GM20431 (cell line): ENCODE measurements around the gene MED17.
"Not testable (repeated sequence)": the region's sequence is repeated elsewhere in the genome, so short reads cannot be mapped to it uniquely, and the experiment has no call there.

Source experiments
- in situ Hi-C: fragments of 300-500 bp; cut with MseI, MboI; formaldehyde crosslinking; loops from one replicate; pipeline ENCODE4 v1.15.0; 2020; ENCODE audit warnings: low sequenced_read_pairs; ENCODE audit not compliant: unreplicated experiment

MED17 gene

DNA sequence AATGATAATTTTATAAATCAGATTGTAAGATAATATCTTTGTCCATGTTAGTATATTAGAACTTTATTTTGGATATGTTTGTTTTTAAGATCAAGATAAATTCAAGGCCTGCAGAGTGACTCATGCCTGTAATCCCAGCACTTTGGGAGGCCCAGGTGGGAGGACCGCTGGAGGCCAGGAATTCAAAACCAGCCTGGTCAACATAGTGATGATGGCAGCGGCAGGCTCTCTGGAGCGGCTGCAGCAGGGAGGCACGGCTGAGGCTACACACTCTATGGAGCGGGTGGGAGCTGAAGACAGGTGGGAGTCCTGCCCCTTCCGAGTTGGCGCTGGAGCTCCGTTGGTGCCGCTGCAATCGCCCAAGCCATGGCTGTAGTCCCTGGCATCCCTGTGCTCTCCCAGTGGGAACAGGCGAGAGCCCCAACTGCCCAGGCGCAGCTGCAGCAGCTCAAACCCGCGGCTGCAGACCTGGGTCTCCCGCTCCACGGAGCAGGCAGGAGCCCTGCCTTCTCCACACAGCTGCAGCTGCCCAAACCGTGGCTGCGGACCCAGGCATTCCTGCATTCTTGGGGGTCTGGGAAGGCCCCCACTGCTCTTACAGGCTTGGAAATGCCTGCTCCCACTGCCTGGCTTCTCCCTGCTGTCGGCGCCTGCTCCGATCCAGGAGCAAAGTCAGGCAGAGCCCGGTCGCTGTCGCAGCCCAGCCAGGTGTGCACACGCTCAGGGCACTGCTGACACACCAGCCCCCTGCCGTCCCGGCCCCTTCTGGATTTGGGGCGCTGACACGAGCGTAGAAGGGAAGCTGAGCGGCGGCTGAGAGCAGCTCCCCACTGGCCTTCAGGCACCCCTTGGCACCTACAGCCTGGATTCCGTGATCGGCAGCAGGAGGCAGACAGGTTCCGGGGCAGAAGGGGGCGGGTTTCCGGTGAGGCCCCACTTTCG, 25.9 kb upstream of the MED17 start:
- in situ Hi-C loops = no loop called here

DNA sequence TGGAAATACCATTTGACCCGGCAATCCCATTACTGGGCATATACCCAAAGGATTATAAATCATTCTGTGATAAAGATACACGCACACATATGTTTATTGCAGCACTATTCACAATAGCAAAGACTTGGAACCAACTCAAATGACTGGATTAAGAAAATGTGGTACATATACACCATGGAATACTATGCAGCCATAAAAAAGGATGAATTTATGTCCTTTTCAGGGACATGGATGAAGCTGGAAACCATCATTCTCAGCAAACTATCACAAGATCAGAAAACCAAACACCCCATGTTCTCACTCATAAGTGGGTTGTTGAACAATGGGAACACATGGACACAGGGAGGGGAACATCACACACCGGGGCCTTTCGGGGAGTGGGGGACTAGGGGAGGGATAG, 25.0 kb upstream of the MED17 start:
- in situ Hi-C loops = not testable (repeated sequence)

DNA sequence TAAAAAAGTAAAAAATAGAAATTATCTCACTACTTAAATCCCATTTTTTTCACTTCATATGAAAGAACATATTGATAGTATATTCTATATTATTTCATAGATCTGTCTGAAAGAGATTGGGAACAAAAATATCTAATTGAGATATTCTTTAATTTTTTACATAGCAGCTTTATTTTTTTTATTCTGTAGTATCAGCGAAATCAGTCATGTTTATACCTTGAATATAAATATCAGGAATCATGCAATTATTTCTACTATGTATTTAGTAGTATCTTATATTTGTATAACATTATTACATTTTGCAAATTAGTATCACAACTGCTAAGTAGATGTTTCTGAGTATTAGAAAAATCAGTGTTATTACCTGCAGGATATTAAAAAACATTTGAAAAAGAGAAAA, 22.2 kb upstream of the MED17 start:
- in situ Hi-C loops = no loop called here

DNA sequence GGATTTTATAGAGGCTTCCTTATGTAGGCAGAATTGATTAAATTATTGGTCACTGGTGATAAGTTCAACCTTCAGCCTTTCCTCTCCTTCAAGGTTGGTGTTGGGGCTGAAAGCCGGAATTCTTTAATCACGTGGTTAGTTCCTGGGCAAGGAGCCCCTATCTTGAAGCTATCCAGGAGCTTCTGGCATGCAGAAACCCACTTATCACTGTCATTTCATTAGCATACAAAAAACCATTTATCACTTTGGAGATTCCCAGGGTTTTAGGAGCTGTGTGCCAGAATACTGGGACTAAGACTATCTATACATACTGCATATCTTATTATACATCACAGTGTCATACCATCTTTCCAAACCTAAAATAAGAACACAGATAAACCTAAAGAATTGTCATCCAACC, 18.5 kb upstream of the MED17 start:
- in situ Hi-C loops = no loop called here

DNA sequence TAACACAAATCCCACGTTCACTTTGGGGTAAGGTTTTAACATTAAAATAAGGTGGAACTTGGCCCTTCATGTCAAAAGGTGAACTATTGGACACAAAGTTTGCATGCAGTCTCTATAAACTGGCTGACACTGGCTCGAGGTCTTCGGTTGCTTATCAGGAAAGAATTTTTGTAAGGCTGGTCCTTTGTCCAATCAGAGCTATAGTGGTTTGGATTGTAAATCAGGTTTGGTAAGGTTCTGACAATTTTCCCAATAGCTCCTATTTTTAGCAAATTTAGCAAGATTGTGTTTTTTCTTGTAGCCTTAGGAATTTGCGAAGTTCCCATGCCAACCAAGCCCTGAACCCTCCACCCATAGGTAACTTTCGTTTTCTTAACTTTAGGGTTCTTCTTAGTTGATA, 17.6 kb upstream of the MED17 start:
- in situ Hi-C loops = no loop called here

DNA sequence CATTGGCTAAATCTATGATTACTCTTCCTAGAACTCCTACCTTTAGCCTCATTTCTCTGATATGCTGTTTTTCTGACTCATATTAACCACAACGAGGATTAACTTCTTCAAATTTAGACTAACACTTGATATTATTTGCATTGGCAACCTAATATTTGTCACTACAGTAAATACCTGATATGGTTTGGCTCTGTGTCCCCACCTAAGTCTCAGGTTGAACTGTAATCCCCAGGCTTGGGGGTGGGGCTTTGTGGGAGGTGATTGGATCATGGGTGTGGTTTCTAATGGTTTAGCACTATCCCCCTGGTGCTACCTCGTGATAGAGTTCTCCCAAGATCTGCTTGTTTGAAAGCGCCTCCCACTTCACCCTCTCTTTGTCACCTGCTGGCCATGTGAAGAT, 17.1 kb upstream of the MED17 start:
- in situ Hi-C loops = no loop called here

DNA sequence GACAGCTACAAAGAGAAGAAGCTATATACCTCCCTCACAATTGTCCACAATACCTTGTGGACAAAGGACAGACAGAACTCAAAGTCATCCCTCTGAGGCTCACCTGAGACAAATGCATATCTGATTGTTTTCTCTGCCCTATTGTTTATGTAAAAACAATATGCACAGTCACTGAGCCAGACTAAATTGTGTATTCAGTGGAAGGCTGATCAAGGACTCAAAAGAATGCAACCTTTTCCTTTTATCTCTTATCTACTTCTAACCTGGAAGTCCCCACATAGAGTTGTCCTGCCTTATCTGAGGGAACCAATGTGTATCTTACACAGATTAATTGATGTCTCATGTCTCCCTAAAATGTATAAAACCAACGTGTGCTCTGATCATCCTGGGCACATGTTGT, 13.9 kb upstream of the MED17 start:
- in situ Hi-C loops = no loop called here

DNA sequence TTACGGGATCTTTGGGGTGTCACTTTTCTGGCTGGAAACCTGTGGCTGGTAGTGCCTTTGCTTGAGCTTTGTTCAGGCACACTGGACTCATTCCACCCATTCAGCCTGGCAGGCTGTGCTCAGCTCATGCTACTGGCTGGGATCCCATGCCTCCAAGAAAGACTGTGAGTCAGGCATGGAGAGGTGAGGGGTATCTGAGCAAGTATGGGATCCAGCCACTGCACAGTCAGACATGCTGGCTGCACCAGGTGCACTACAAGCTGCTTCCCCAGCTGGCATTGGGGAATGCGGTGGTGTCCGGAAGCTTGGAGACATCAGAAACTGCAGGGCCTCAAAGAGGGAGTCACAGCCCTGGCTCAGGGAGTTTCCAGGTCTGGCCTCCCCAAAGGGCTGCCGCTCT, 12.0 kb upstream of the MED17 start:
- in situ Hi-C loops = no loop called here

DNA sequence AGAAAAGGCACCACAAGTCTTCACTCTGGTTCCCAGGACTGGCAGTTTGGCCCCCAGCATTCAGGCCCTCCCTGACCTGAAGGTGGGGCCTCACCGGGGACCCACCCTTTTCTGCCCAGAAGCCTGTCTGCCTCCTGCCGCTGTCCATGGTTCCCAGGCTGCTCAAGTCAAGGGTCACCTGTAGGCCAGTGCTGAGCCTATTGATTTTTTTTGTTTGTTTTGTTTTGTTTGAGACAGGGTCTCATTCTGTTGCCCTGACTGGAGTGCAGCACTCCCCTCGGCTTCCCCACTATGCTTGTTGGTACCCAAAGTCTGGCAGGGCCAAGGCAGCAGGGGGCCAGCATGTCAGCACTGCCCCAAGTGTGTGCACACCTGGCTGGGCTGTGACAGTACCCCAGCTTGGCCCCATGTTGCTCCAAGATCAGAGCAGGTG, 11.0 kb upstream of the MED17 start:
- in situ Hi-C loops = no loop called here

DNA sequence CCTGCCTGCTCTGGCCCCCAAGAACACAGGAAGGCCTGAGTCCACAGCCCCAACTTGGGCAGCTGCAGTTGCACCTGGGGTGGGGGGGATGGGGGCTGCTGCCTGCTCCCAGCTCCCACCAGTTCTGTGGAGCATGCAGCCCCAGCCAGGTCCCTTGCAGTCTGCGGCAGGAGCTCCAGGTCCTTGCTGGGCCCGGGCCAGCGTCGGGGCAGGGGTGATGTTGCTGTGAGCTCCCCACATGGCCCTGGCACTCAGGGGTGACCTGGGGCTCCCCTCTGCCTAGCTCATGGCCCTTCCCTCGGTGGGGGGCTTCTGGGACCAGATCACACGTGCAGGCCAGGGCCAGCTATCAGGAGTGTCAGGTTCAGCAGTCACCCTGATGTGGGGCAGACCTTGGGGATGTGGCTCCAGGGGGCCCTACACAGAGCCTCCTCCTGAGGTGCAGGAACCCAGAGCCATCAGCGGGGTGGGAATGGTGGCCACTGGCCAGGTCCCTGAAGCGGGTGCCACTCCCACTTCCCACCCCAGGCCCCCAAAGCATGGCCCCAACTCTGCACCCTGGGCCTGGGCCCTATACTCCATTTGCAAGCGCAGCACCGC, 10.4 kb upstream of the MED17 start:
- in situ Hi-C loops = no loop called here

DNA sequence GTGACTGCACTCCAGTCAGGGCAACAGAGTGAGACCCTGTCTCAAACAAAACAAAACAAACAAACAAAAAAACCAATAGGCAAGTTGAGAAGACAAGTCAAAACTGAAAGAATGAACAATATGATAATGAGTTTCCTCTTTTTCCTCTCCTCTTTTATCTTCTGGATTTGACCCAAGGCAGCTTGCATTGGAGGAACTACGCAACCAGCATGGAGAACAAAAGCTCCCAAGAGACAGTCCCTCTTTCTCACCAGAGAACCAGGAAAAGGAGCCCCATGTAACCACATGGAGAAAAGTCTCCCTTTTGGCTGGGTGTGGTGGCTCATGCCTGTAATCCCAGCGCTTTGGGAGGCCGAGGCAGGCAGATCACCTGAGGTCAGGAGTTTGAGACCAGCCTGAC, 9.5 kb upstream of the MED17 start:
- in situ Hi-C loops = not testable (repeated sequence)

DNA sequence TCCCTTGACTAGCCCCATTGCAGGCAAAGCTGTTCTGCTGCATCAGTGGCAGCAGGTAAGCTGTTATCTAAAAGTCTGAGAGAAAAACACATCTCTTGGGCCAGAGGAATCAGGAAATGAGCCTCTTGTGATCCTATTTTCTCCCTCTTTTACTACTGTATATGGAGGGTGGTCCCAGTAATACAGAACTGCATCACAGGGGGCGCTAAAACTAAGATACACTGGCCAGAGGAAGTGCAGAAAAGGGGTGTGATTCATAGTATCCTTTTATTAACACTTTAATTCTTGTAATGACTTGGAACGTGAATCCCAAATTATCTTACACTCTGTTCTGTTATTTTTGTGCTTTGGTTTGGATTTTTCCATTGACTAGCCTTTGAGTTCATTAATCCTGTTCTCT, 8.8 kb upstream of the MED17 start:
- in situ Hi-C loops = no loop called here

DNA sequence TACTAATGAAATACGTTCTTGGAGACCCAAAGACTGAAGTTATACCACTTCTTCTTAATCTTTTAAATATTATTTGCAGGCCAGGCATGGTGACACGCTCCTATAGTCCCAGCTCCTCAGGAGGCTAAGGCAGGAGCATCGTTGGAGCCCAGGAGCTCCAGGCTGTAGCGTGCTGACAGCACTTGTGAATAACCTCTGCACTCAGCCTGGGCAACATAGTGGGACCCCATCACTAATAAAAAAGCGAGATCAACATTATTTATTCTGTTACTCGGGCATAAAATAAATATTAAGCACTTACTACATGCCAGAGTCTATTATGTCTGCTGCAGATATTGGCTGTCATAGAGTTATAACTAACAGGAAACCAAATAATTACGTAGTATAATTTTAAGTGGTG, 720 bp upstream of the MED17 start:
- in situ Hi-C loops = no loop called here

DNA sequence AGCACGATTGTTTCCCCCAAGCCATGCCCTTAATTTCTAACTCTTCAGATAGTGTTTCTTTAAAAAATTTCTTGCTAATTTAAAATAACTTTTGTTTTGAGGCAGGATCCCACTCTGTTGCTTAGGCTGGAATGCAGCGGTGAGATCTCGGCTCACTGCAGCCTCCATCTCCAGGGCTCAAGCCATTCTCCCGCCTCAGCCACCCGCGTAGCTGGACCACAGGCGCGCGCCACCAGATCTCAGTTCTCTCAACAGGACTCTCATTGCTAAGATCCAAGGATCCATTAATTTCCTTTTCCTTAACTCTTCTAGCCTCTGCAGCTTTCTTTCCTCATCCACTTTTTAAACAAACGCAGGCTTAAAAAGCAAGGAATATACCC, 327 bp upstream of the MED17 start:
- in situ Hi-C loops = no loop called here

DNA sequence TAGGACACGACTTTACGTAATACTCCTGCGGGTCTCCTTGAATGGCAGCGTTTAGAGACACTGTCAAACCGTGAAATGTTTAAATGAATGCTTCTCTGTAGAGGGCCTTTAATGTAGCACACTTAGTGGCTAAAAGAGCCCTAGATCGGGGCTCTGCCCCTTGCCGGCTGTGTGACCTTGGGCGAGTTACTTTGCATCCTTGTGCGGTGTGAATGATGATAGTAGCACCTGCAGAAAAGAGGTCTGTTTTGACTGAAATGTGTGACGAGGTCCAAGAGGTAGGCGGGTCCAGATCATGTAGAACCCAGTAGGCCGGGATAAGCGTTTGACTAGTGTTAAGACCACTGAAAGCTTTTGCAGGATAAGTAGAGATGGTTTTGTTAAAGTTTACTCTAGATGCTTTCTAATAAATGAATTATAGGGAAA, 866 bp downstream of the MED17 start:
- in situ Hi-C loops = no loop called here

DNA sequence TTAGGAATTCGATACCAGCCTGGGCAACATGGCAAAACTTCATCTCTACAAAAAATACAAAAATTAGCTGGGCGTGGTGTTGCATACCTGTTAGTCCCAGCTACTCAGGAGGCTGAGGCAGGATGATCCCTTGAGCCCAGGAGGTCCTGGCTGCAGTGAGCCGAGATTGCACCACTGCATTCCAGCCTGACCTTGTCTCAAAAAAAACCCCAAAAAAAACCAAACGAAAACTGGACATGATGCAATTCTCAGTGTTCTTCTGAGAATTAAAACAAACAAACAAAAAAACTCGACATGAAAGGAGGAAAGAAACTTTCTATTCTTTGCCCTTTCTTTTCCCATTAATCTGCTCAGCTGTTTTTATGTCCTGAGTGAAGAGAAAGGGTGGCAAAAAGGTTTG, 7.4 kb downstream of the MED17 start:
- in situ Hi-C loops = no loop called here

DNA sequence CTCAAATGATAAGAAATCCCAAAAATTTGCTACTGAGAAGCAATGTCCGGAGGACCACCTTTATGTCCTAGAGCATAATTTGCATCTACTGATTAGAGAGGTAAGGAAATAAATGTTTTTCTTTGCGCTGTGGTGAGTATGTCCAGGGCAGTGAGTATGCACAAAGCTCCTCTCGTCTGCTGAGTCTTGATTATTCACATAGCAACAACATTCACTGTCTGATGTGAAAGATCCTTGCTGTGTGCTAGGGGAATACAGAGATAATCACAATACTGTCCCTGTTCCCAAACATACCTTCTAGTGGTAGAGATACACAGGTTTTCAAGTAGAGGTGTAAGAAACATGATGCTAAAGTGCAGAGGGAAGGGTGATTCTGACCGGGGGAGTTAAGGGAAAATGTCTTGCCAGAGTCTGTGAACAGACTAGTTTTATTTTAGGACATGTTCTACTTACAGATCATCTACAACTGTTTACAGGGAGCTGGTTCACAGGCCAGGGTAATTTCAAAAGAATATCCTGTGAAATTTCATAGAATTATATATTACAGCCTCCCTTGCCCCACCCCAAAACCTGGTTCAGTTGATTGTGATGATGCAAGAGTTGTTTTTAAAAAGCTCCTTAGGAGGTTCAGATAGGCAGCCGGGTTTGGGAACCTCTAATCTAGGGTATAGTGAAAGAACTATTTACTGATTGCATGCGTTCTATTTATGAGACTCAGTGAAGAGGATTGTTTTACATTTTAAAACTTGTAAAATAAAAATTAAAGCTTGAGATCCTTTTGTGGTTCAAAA, 12.6 kb downstream of the MED17 start:
- in situ Hi-C loops = no loop called here

DNA sequence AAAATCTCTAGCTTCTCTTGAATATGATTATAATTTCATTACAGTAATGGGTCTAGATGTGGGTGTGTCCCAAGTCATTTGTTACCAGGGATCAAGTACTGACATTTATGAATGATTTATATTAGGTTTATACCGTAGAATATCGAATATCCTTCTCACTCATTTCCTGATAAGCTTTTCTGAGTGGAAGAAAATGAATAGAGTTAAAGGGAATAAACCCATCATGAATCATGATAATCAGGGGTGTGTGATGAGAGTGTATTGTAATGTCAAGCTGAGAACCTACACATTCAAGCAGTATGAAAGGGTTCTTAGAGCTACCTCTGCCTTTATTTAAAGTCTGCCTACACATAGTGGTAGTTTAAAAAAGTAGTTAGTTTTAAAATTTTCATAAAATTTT, 17.3 kb downstream of the MED17 start:
- in situ Hi-C loops = no loop called here

DNA sequence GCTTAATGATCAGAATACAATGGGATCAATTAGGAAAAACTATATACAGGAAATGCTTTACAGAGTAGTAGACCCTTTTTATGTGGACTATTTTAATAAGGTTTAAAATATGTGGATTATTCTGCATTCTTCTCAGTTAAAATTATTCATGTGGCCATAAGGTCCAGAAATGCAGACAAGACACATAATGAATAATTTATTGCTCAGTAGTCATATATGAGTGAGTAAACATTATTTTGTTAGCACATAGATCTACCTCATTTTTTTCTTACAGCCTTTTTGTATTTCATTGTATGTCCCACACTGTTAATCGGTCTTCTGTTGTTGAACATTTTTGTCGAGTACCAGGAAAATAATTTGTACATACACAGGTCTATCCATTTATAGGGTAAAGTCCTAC, 20.8 kb downstream of the MED17 start:
- in situ Hi-C loops = no loop called here

DNA sequence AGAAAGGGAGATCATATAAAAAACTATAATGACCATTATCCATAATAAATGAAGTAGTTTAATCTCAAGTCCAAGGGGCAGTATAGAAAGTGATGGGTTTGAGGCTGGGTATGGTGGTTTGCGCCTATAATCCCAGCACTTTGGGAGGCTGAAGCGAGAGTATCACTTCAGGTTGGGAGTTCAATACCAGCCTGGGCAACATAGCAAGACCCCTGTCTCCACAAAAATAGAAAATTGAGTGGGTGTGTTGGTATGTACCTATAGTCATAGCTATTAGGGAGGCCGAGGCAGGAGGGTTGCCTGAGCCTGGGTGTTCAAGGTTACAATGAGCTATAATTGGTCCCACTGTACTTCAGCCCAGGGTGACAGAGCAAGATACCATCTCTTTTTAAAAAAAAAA, 23.9 kb downstream of the MED17 start:
- in situ Hi-C loops = no loop called here

DNA sequence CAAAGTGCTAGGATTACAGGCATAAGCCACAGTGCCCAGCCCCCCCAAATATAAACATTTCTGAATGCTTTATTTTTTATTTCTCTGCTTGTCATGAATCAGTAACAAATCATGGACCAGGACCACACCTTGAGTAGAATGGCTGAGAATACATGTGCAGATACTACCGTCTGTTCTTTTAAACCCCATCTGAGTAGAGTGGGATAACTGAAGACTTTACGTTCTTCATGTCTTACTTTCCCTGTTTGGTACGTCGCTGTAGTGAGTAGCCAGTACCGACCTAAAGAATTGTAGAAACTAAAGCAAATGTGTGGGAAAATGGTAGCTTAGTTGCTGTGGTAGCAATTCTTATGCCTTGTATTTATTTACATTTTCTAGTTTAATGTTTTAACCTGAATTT, 29.9 kb downstream of the MED17 start:
- in situ Hi-C loops = no loop called here
